Measurements from ENCODE around the gene GPD1L. TPM values are rescaled to one million over a fixed set of nuclear protein-coding genes. Genes with fewer than 3 reads are reported as not detected.

Gene GPD1L
- total and polyA plus RNA-seq, 2 of the 4 experiments (the other 2 are of a cell fraction): 3.9 to 7.9 TPM

- H4K8ac ChIP-seq (ENCODE audit: low read depth in 2 of 2, low read length in 2 of 2): no peak overlapping the region
- peaks cover 3% of the 10 kb centered on the region; the same call in 1 of the 2 replicates for H3K9me3 ChIP-seq (ENCODE audit: control insufficient read depth, insufficient read depth, low read length)
- BruUV-seq (replicated peaks): no TSS peak
- no CpG with 5 or more reads among the region's 2 CpGs for WGBS, 2 experiments (ENCODE audit: extremely low coverage in 2 of 2, insufficient read length in 1 of 2)
- no peak overlapping the region for H2AK9ac ChIP-seq (replicated peaks; ENCODE audit: low read depth, low read length, poor library complexity)
- H3K4me1 ChIP-seq (ENCODE audit: control insufficient read depth, insufficient read depth, low read length): no peaks in the 10 kb centered on the region
- H2BK15ac ChIP-seq (ENCODE audit: low read depth, low read length): no peak overlapping the region
- H3K56ac ChIP-seq (ENCODE audit: extremely low read depth, insufficient read depth, low read length): no peak overlapping the region
- H4K5ac ChIP-seq (ENCODE audit: low read depth, low read length): no peak overlapping the region
- intact Hi-C loops (cut with micrococcal nuclease) (no loop called here), dilution Hi-C loops (cut with HindIII; ENCODE audit: low sequenced_read_pairs, unreplicated experiment) (no loop called here), in situ Hi-C loops (cut with MboI; ENCODE audit: low sequenced_read_pairs) (no loop called here)
- H3K36me3 ChIP-seq (ENCODE audit: control insufficient read depth, insufficient read depth, low read length): no peaks in the 10 kb centered on the region
- TF ChIP-seq CHD1 (IDR thresholded peaks at IDR 0.05; ENCODE audit: low read depth, low read length): no peak
- TF ChIP-seq MAZ (IDR thresholded peaks at IDR 0.05; ENCODE audit: borderline replicate concordance, low read depth, low read length): no peak
- TF ChIP-seq USF2 (IDR thresholded peaks at IDR 0.05; ENCODE audit: low read depth, low read length): no peak
- TF ChIP-seq POLR2A (IDR thresholded peaks at IDR 0.05; ENCODE audit: low read depth, low read length): no peak
- no peak for TF ChIP-seq SMC3 (IDR thresholded peaks at IDR 0.05; ENCODE audit: low read depth, low read length)
- TF ChIP-seq MXI1 (IDR thresholded peaks at IDR 0.05; ENCODE audit: borderline replicate concordance, low read depth, low read length): no peak
- no peak for TF ChIP-seq FOS (IDR thresholded peaks at IDR 0.05; ENCODE audit: low read depth, low read length)
- TF ChIP-seq NFE2L2 (IDR thresholded peaks at IDR 0.05; ENCODE audit: low read depth, low read length): no peak
- no peak for TF ChIP-seq RCOR1 (IDR thresholded peaks at IDR 0.05; ENCODE audit: insufficient replicate concordance, low read length)
- no peak overlapping the region for H2BK5ac ChIP-seq (ENCODE audit: low read depth, low read length, poor library complexity, severe bottlenecking)
- H3K9me1 ChIP-seq (ENCODE audit: insufficient read depth, low read length): no peaks in the 10 kb centered on the region
- CTCF ChIA-PET: interaction anchor here (1.0 kb wide), 1 partner anchor 16 kb away, joined by 3 read pairs; no protein-coding TSS in a partner anchor
- no peak overlapping the region for H2AK5ac ChIP-seq (ENCODE audit: low read depth, low read length)
- H3K23ac ChIP-seq (ENCODE audit: low read depth, low read length): no peak overlapping the region
- no peak overlapping the region for H2BK120ac ChIP-seq (ENCODE audit: low read depth, low read length)
- no peak for DNase-seq
- H4K91ac ChIP-seq (ENCODE audit: insufficient read depth, low read depth, low read length): no peak overlapping the region
- H4K20me1 ChIP-seq (ENCODE audit: insufficient read depth, low read length): no peaks in the 10 kb centered on the region
- no peak overlapping the region for H2AFZ ChIP-seq (replicated peaks; ENCODE audit: low read length, poor library complexity)
- H3K4ac ChIP-seq (ENCODE audit: low read depth, low read length): no peak overlapping the region
- no peaks in the 10 kb centered on the region for H3K79me1 ChIP-seq (ENCODE audit: low read depth in 1 of 2, low read length in 2 of 2)
- no peak overlapping the region for H3K9ac ChIP-seq (ENCODE audit: low read depth, low read length)
- no peak for ATAC-seq (ENCODE audit: low read depth)
- H3K4me2 ChIP-seq (ENCODE audit: low read depth, low read length): no peak overlapping the region
- H3K27me3 ChIP-seq (ENCODE audit: control insufficient read depth, insufficient read depth, low read length): no peaks in the 10 kb centered on the region; the same call in 1 of the 2 replicates
- POLR2A ChIA-PET (ENCODE audit: unreplicated experiment): no interaction called here
- H2BK20ac ChIP-seq (ENCODE audit: low read depth, low read length): no peak overlapping the region
- H3K14ac ChIP-seq (replicated peaks; ENCODE audit: low read depth, low read length): no peak overlapping the region
- H3K27ac ChIP-seq (ENCODE audit: insufficient read depth, low read length): no peak overlapping the region
- no peak overlapping the region for H3K18ac ChIP-seq (ENCODE audit: low read depth, low read length)
- H3K4me3 ChIP-seq (ENCODE audit: insufficient read depth, low read depth, low read length): no peak overlapping the region
Measured at GRCh38 chr3:32215185-32215584, 108.8 kb downstream of the GPD1L start.
